ENCODE measurements around the gene ZNF346. TPM values are rescaled to one million over a fixed set of nuclear protein-coding genes. Genes with fewer than 3 reads are reported as not detected.
A peak's percentile ranks its signal among the peaks of the same experiment; 100 is the strongest.

The ZNF346 gene
- total and polyA plus RNA-seq, 2 of the 13 experiments (the other 11 are each of a cell fraction or from before 2014, with no cell fraction given), result 8.6 to 19.4 TPM

DNA sequence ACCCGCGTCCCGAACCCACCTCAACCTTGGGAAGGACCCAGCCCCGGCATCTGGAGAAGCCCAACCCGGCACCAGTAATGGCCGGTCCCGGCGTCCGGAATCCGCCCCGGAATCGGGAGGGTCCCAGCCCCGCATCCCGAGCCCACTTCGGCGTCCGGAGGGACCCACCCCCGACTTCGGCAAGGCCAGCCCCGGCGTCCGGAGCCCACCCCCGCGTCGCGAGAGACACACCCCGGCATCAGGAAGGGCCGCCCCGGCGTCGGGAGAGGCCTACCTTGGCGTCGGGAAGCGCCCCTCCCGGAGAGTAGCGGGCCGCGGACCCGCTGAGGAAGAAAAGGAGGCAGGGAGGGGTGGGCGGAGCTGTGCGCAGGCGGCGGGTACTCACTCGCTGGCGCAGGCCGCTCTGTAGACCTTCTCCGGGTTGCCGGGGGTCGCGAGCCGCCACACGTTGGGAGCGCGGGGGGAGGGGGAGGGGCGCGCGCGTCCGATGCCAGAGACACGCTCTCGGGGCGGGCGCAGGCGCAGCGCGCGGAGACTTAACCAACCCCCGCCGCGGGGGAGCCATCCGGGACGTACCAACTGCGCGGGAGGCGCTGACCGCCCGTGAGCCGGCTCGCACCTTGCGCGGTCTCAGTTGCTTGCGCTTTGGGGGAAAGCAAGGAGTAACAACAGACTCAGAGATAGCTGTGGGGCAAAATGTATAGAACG is 16.1 kb upstream of the ZNF346 start, which contains the start of gene UIMC1 (continued):
- TF ChIP-seq MED13 (CRISPR knock-in tag; IDR thresholded peaks at IDR 0.05) (peak; percentile 44; the same call in 1 of the 2 replicates), CHD2 (IDR thresholded peaks at IDR 0.05; ENCODE audit: low read depth, low read length) (no peak), HNF4G (IDR thresholded peaks at IDR 0.05; ENCODE audit: borderline replicate concordance, low read depth, low read length) (peak; percentile 24; the same call in 1 of the 2 replicates), HNF4G (CRISPR knock-in tag; IDR thresholded peaks at IDR 0.05; ENCODE audit: borderline replicate concordance, low read depth) (no peak), ZNF607 (CRISPR knock-in tag; IDR thresholded peaks at IDR 0.05; ENCODE audit: borderline replicate concordance) (peak; percentile 60; the same call in 1 of the 2 replicates), PRDM10 (CRISPR knock-in tag; IDR thresholded peaks at IDR 0.05; ENCODE audit: low read depth) (peak; percentile 100), PHB2 (IDR thresholded peaks at IDR 0.05; ENCODE audit: partially characterized antibody) (no peak), MYC (CRISPR knock-in tag; IDR thresholded peaks at IDR 0.05; ENCODE audit: borderline replicate concordance) (peak; percentile 93), TBL1XR1 (IDR thresholded peaks at IDR 0.05; ENCODE audit: borderline replicate concordance, low read length, partially characterized antibody) (no peak), FOXO1 (CRISPR knock-in tag; IDR thresholded peaks at IDR 0.05) (no peak; the same call in 1 of the 2 replicates), TAF15 (IDR thresholded peaks at IDR 0.05; ENCODE audit: low read depth, low read length, poor library complexity, severe bottlenecking) (no peak), FOXM1 (CRISPR knock-in tag; IDR thresholded peaks at IDR 0.05) (no peak), ZNF572 (CRISPR knock-in tag; IDR thresholded peaks at IDR 0.05) (no peak), ZFP37 (CRISPR knock-in tag; IDR thresholded peaks at IDR 0.05; ENCODE audit: borderline replicate concordance) (peak; percentile 14; the same call in 1 of the 2 replicates), ZNF790 (CRISPR knock-in tag; IDR thresholded peaks at IDR 0.05; ENCODE audit: borderline replicate concordance) (0 out of 2 replicates have a peak, but pooled peaks have one; percentile 47), ZNF335 (CRISPR knock-in tag; IDR thresholded peaks at IDR 0.05) (no peak; the same call in 1 of the 2 replicates), ATAD3A (CRISPR knock-in tag; IDR thresholded peaks at IDR 0.05) (no peak), ZNF281 (CRISPR knock-in tag; IDR thresholded peaks at IDR 0.05; ENCODE audit: borderline replicate concordance) (peak; percentile 93)
- TF ChIP-seq, protein P1, sequence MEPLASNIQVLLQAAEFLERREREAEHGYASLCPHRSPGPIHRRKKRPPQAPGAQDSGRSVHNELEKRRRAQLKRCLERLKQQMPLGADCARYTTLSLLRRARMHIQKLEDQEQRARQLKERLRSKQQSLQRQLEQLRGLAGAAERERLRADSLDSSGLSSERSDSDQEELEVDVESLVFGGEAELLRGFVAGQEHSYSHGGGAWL (CRISPR knock-in tag; IDR thresholded peaks at IDR 0.05), result peak; percentile 72
